ENCODE measurements around the gene STAT4. TPM values are rescaled to one million over a fixed set of nuclear protein-coding genes. Genes with fewer than 3 reads are reported as not detected.

STAT4 gene
- polyA plus RNA-seq, 1 donor (not counting 4 experiments of a cell fraction or from before 2014, with no cell fraction given): 2.0 TPM

DNA sequence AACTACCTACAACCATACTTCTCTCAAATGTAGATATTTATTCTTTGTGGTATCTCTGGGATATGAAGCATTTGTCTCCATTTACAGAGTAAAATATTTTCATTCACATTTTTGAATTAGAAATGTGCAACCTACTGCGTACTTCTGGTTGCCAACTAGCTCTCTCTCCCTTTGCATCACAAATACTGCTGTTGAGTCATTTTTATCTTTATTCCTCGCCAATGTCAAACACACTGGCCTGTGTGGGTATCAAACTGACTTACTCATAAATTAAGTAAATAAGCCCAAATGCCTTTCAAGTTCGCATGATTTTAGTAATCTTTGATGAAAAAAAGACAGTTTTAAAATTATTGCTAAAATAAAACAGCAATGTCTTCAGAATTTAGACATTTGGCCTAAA, 67.3 kb downstream of the STAT4 start:
- Histone ChIP-seq H3K9ac (ENCODE audit: control insufficient read depth, extremely low read depth, insufficient read depth, low read length) (no peak overlapping the region), H3K9me1 (ENCODE audit: control insufficient read depth, extremely low read depth, insufficient read depth, low read length) (no peaks in the 10 kb centered on the region), H3K4me1 (ENCODE audit: control insufficient read depth, extremely low read depth, insufficient read depth, low read length) (no peaks in the 10 kb centered on the region), H3K36me3 (ENCODE audit: control insufficient read depth in 2 of 2, extremely low read depth in 1 of 2, insufficient read depth in 2 of 2, low read length in 2 of 2) (no peaks in the 10 kb centered on the region), H3K4me2 (ENCODE audit: control insufficient read depth, extremely low read depth, insufficient read depth, low read depth, low read length) (no peak overlapping the region), H3K4me3 (ENCODE audit: control insufficient read depth in 2 of 3, extremely low read depth in 1 of 3, insufficient read depth in 2 of 3, low read depth in 1 of 3, low read length in 3 of 3) (no peak overlapping the region), H4K20me1 (ENCODE audit: control insufficient read depth, extremely low read depth, insufficient read depth, low read length) (no peaks in the 10 kb centered on the region), H3K9me3 (ENCODE audit: control insufficient read depth, low read depth, low read length) (no peaks in the 10 kb centered on the region), H3K79me2 (ENCODE audit: control insufficient read depth, insufficient read depth, low read length) (no peaks in the 10 kb centered on the region), H2AFZ (ENCODE audit: control insufficient read depth, low read length) (no peak overlapping the region), H3K27ac (ENCODE audit: control insufficient read depth, insufficient read depth, low read length) (no peak overlapping the region), H3K27me3 (ENCODE audit: control insufficient read depth, extremely low read depth, insufficient read depth, low read length) (no peaks in the 10 kb centered on the region)
- no peak for TF ChIP-seq EZH2 (IDR thresholded peaks at IDR 0.05; ENCODE audit: low read length)
- TF ChIP-seq, protein P1, sequence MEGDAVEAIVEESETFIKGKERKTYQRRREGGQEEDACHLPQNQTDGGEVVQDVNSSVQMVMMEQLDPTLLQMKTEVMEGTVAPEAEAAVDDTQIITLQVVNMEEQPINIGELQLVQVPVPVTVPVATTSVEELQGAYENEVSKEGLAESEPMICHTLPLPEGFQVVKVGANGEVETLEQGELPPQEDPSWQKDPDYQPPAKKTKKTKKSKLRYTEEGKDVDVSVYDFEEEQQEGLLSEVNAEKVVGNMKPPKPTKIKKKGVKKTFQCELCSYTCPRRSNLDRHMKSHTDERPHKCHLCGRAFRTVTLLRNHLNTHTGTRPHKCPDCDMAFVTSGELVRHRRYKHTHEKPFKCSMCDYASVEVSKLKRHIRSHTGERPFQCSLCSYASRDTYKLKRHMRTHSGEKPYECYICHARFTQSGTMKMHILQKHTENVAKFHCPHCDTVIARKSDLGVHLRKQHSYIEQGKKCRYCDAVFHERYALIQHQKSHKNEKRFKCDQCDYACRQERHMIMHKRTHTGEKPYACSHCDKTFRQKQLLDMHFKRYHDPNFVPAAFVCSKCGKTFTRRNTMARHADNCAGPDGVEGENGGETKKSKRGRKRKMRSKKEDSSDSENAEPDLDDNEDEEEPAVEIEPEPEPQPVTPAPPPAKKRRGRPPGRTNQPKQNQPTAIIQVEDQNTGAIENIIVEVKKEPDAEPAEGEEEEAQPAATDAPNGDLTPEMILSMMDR (optimal IDR thresholded peaks at IDR 0.05 in 1 of 3, IDR thresholded peaks at IDR 0.05 in 1 of 3, conservative IDR thresholded peaks at IDR 0.05 in 1 of 3; ENCODE audit: extremely low read depth in 1 of 3, insufficient read depth in 2 of 3, low read length in 3 of 3): no peak
- no peak for DNase-seq (ENCODE audit: low read depth, low spot score)
- FAIRE-seq: no peak
- dilution Hi-C loops (cut with MboI; ENCODE audit: extremely low pct_ligation_motif_present, low sequenced_read_pairs): no loop called here

DNA sequence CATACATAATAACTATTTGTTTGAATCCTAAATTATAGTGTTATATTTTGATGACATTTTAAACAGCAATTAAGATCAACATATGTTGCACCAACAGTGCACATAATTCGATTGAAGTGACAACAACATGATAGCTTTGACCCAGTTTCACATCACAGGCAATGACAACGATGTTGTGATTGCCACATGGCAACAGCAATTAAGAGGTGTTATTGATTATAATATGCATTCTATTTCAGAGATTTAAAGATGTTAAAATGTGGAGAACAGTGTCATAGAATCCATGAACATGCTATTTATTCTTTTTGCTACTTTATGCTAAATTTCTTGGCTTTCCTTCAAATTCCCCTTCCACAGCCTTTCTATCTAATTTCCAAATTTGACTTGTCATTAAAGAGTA, 68.5 kb downstream of the STAT4 start:
- no peak for FAIRE-seq
- dilution Hi-C loops (cut with MboI; ENCODE audit: extremely low pct_ligation_motif_present, low sequenced_read_pairs): no loop called here

More for the DNA sequence above, 68.5 kb downstream of the STAT4 start:
- no peaks in the 10 kb centered on the region for H4K20me1 ChIP-seq (ENCODE audit: control insufficient read depth, extremely low read depth, insufficient read depth, low read length)
- no peaks in the 10 kb centered on the region for H3K27me3 ChIP-seq (ENCODE audit: control insufficient read depth, extremely low read depth, insufficient read depth, low read length)
- no peaks in the 10 kb centered on the region for H3K79me2 ChIP-seq (ENCODE audit: control insufficient read depth, insufficient read depth, low read length)
- no peak overlapping the region for H3K4me2 ChIP-seq (ENCODE audit: control insufficient read depth, extremely low read depth, insufficient read depth, low read depth, low read length)
- TF ChIP-seq, protein P1 (optimal IDR thresholded peaks at IDR 0.05 in 1 of 3, IDR thresholded peaks at IDR 0.05 in 1 of 3, conservative IDR thresholded peaks at IDR 0.05 in 1 of 3; ENCODE audit: extremely low read depth in 1 of 3, insufficient read depth in 2 of 3, low read length in 3 of 3): no peak
- no peak for TF ChIP-seq EZH2 (IDR thresholded peaks at IDR 0.05; ENCODE audit: low read length)
- no peak overlapping the region for H3K27ac ChIP-seq (ENCODE audit: control insufficient read depth, insufficient read depth, low read length)
- H3K4me1 ChIP-seq (ENCODE audit: control insufficient read depth, extremely low read depth, insufficient read depth, low read length): no peaks in the 10 kb centered on the region
- H3K36me3 ChIP-seq (ENCODE audit: control insufficient read depth in 2 of 2, extremely low read depth in 1 of 2, insufficient read depth in 2 of 2, low read length in 2 of 2): no peaks in the 10 kb centered on the region
- H3K9ac ChIP-seq (ENCODE audit: control insufficient read depth, extremely low read depth, insufficient read depth, low read length): no peak overlapping the region
- no peak overlapping the region for H3K4me3 ChIP-seq (ENCODE audit: control insufficient read depth in 2 of 3, extremely low read depth in 1 of 3, insufficient read depth in 2 of 3, low read depth in 1 of 3, low read length in 3 of 3)
- no peaks in the 10 kb centered on the region for H3K9me1 ChIP-seq (ENCODE audit: control insufficient read depth, extremely low read depth, insufficient read depth, low read length)
- DNase-seq (ENCODE audit: low read depth, low spot score): no peak
- no peak overlapping the region for H2AFZ ChIP-seq (ENCODE audit: control insufficient read depth, low read length)
- H3K9me3 ChIP-seq (ENCODE audit: control insufficient read depth, low read depth, low read length): no peaks in the 10 kb centered on the region

Data from keratinocyte (primary cell).